Neural progenitor cell (in vitro differentiated cells): Measurements from ENCODE around the gene PRSS35.

Source experiments
- CTCF ChIP-seq: fragments of 200-600 bp; sonication (generic); IDR thresholded peaks from 2 replicates; pipeline ENCODE4 v1.5.1; 2017; ENCODE audit warnings: antibody characterized with exemption, mild to moderate bottlenecking
- EZH2 ChIP-seq: fragments of 200-600 bp; sonication (generic); IDR thresholded peaks from 2 replicates; pipeline ENCODE4 v1.6.1; 2017; ENCODE audit warnings: antibody characterized with exemption, mild to moderate bottlenecking, moderate library complexity
- EZH2phosphoT487 ChIP-seq: fragments of 200-600 bp; sonication (generic); IDR thresholded peaks from 2 replicates; pipeline ENCODE4 v1.6.1; 2017; ENCODE audit warnings: antibody characterized with exemption

DNA sequence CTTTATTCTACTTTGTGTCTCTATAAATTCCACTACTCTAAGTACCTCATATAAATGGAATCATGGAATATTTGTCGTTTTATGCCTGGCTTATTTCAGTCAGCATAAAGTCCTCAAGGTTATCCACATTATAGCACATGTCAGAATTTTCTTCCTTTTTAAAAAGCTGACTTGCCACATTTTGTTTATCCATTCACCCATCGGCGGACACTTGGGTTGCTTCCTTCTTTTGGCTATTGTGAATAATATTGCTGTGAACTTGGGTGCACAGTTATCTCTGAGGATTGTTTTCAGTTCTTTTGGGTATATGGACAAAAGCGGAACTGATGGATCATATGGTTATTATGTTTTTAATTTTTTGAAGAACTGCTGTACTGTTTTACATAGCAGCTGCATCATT is 42.3 kb upstream of the PRSS35 start:
- TF ChIP-seq CTCF (no peak), EZH2 (no peak), EZH2phosphoT487 (no peak)
